Stimulated activated CD4-positive, alpha-beta T cell treated with anti-CD3 and anti-CD28 coated beads, Interleukin-15, amount 100 ng/mL, for 48 hours (primary cell): ENCODE data around the gene IL27RA.
A peak's percentile ranks its signal among the peaks of the same experiment; 100 is the strongest.
"Not testable (repeated sequence)": the region's sequence is repeated elsewhere in the genome, so short reads cannot be mapped to it uniquely, and the experiment has no call there.

Source experiments
- DNase-seq, 2 donors: peaks; one replicate each; pipeline ENCODE4 v3.0.0-alpha.2; 2020; ENCODE audit warnings: low read depth in 2 of 2

IL27RA gene

DNA sequence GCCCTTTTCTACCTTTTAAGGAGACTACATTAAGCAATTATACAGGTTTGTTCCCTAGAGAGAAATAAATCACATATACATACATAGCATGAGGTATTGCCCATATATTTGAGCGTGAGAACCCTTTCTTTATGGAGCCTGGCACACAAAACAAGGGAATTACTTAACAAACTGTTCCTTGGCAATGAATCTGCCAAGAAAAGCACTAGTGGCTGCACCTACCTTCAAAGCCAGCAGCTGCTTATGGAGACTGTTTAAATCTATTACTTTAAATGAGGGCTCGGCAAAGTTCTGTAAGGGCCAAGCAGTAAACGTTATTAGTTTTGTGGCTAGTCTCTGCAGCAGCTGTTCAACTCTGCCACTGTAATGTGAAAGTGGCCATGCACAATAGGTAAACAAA is 32.5 kb upstream of the IL27RA start:
- no peak for DNase-seq

DNA sequence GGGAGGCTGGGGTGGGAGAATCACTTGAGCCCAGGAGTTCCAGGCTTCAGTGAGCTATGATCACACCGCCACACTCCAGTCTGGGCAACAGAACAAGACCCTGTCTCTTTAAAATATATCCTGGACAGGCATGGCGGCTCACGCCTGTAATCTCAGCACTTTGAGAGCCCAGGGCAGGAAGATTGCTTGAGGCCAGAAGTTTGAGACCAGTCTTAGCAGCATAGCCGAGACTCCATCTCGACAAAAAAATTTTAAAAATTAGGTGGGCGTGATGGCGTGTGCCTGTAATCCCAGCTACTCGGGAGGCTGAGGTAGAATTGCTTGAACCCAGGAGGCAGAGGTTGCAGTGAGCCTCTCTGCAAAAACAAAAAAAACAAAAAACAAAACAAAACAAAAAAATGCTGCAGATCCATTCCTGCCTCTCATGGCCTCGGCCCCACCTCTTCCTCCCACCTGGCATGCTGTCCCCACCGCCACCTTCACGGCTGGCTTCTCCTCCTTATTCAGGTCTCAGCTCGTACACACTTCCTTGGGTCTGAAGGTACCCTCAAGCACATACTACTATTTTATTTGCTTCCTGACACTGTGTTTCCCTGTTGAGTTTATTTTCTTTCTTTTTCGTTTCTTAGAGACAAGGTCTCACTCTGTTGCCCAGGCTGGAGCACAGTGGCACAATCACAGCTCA is 30.7 kb upstream of the IL27RA start:
- no peak for DNase-seq

DNA sequence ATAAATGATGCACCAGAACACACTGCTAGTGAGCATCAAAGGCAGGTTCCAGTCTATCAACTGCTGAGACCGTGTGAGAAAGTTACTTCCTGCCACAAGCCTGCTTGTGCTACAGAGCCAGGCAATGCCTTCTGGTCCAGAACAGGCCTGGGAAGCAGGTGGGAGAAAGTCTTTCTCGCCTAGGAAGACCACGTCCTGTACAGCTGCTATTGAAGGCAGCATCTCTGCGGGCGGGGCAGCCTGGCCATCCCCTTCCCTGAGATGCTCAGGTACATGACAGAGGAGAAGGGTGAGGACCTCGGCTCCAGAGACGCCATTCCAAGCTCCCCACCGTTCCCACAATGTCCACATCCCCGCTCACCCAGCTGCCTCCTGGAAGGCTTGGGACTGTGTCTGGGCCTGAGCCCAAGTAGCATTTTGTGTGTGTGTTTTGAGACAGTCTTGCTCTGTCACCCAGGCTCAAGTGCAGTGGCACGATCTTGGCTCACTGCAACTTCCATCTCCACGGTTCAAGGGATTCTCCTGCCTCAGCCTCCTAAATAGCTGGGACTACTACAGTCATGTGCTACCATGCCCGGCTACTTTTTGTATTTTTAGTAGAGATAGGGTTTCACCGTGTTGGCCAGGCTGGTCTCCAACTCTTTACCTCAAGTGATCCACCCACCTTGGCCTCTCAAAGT is 28.9 kb upstream of the IL27RA start:
- DNase-seq: no peak

- DNase-seq: no peak
These were observed 28.1 kb upstream of the IL27RA start for GRCh38 chr19:14003251-14004055.

DNA sequence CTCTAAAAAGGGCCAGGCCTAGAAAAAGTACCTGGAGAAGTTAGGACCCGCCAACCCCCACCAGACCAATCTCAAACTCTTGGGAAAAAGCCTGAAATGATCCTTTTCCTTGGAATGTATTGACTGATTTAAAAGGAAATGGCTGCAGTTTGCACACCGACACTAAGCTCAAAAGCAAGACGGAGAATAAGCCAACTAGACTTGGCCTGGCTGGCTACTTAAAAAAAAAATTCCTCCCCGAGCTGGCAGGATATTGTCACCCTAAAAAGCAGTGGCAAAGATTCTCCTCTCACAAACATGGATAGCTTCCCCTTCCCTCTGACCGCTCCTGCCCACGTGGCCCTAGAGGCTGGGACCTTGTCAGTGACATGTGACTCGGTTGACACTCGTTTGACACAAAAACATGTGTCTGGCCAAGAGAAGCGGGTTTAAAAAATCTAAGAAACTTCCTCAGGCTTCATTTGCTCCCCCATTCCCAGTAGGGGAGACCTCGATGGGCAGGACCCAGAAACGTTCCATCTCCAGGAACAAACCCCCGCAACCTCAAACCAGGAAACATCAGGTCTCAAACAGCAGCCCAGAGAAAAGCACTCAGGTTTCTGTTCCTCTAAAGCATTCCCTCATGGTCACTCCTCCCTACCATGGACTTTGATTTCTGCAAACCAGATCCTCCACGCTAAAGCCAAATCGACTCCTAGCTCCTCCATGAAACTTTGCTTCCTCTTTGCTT is 26.8 kb upstream of the IL27RA start:
- no peak for DNase-seq

GRCh38 chr19:14005349-14006084 is 26.0 kb upstream of the IL27RA start:
- peak; percentile 92 for DNase-seq

DNA sequence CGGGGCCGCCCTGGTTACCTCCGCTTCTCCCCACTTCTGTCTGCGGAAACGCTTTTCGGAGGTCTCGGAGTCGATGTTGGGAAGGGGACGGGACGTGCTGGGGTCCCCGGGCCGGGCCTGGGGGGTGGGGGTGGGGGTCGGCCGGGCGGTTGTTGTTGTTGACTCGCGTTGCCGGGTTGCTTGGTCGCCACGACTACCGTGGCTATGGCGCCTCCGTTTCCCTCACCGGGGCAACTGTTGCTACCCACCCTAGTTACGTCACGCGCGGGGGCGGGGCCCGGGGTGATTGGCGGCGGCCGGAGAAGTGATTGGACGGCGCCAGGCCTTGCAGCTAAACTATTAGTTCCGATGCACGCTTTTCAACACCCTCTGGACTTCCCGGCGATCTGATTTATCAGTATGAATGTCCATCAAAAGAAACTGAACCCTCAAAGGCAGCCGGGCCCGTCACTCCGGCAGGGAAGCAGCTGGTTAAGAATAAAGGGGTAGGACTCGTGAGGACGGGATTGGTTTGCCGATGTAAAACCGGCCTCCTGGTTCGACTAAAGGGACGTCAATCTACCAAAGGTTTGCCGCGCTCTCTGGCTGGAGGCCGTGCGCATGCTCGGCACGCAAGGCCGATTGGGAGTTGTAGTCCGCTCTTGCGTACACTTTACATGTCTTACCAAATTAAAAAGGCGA is 25.3 kb upstream of the IL27RA start, which contains the start of gene RFX1:
RFX1 (minus strand) TSS at position 236 of the 681 bp plus-strand sequence. CDS start 12,477 bp downstream, outside the sequence.
- peak; percentile 99 to 100 for DNase-seq

DNA sequence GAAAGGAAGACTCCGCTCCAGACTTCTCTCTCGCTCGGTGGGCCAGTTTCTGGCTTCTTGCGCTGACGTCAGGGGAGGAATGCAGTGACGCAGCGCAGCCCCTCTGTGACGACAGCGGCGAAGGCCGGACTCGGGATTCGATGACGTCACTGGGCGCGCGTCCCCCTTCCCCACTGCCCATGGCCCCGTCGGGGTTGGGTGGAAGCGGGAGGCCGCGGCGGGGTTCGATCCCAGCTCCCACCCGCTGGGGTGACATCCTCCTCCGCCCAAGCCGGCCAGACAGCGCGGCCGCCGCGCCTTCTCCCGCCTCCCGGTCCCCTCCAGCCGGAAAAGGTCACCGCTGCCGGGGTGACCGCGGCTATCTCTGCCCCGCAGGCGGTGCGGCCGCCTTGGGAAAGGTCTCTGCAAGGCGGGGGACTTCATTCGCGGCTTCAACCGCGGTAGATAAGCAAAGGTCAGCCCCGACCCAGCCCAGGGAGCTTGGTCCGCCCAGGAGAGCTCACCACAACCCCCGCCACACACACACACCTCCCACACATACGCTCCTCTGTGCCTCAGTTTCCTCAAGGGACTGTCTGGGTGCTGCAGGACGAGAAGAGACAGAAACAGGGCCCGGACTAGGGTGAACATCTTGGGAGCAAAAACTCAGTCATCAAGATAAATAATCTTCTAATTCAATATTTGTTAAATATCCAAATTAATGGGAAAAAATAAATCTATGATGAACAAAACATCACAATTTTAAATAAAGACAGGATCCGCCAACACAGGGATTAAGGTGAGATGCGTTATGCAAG is 24.6 kb upstream of the IL27RA start:
- no peak for DNase-seq

GRCh38 chr19:14012378-14012915 is 19.1 kb upstream of the IL27RA start:
- DNase-seq: no peak

DNA sequence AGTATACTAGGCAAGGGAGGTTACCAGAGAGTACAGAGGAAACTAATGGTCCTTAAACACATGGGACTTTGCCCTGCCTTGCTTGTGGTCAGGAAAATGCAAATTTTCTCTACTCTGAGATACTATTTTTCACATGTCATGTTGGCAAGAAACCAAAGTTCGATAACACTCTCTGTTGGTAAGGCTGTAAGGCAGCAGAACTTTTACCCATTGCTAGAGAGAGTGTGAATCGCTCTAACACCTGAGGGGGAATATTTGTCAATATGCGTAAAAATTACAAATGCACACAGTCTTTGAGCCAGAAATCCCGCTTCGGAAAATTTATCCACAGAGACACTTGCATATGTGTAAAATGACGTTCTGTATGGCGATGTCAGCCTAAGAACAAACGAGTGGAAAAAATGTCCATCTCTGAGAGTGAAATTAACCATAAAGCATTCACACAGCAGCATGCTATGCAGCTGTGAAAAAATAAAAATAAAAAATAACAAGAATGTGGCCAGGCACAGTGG is 16.0 kb upstream of the IL27RA start:
- no peak for DNase-seq

- DNase-seq: no peak
These were observed 12.5 kb upstream of the IL27RA start for GRCh38 chr19:14019100-14019499.

DNA sequence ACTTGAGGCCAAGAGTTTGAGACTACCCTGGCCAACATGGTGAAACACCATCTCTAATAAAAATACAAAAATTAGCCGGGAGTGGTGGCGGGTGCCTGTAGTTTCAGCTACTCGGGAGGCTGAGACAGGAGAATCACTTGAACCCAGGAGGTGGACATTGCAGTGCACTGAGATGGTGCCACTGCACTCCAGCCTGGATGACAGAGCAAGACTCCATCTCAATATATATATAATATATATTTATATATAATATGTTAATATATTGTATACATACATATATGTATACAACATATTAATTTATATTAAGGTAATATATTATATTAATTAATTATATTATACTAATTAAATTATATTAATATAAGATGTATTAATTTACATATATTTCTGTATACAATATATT is 11.8 kb upstream of the IL27RA start:
- DNase-seq: not testable (repeated sequence)

DNA sequence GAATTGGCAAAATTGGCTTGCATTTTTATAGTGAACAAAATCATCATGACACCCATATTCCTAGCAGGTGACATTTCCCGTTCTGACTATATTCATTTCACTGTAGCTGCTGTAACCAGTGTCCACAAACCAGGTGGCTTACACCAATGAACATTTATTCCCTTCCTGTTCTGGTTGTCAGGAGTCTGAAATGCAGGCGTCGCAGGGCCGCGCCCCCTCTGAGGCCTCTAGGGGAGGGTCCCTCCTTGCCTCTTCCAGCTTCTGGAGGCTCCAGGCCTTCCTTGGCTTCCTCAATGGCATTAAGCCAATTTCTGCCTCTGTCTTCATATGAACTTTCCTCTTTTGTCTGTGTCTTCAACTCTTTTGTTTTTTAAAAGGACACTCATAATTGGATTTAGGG is 10.1 kb upstream of the IL27RA start:
- no peak for DNase-seq

DNA sequence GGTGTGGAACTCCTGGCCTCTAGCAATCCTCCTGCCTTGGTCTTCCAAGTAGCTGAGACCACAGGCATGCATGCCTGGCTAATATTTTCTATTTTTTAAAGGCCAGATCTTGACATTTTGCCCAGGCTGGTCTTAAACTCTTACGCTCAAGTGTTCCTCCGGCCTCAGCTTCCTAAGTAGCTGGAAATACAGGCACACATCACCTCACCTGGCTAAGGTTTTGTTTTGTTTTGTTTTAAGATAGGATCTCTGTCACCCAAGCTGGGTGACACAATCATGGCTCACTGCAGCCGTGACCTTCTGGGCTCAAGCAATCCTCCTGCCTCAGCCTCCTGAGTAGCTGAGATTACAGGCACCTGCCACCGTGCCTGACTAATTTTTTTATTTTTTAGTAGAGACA is 9.1 kb upstream of the IL27RA start:
- no peak for DNase-seq

GRCh38 chr19:14023404-14024235 is 7.9 kb upstream of the IL27RA start:
- DNase-seq: no peak

DNA sequence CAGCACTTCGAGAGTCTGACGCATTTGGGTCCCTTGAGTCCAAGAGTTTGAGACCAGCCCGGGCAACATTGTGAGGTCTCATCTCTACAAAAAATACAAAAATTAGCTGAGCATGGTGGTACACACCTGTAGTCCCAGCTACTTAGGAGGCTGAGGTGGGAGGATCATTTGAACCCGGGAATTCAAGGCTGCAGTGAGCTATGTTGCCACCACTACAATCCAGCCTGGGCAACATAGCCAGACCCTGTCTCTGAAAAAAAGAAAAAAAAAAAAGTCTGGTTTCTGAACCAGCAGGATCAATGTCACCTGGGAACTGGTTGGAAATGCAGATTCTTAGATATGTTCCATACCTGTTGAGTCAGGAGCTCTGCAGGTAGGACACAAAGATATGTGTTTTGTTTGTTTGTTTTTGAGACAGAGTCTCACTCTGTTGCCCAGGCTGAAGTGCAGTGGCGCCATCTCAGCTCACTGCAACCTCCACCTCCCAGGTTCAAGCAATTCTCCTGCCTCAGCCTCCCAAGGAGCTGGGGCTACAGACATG is 4.8 kb upstream of the IL27RA start:
- DNase-seq: not testable (repeated sequence)

- DNase-seq: no peak
These were observed 3.6 kb upstream of the IL27RA start, which contains the start of gene RLN3 for GRCh38 chr19:14027856-14028450. Gene RLN3 (plus strand): TSS chr19:14028148. CDS start chr19:14028205, 57 bp downstream.

GRCh38 chr19:14028901-14029300 is 2.7 kb upstream of the IL27RA start:
- no peak for DNase-seq
